Astrocyte of the spinal cord (primary cell): ENCODE data around the gene HBD.
"Not testable (repeated sequence)": the region's sequence is repeated elsewhere in the genome, so short reads cannot be mapped to it uniquely, and the experiment has no call there.

ENCODE experiments used
- DNase-seq: peaks from one replicate; pipeline ENCODE4 v3.0.0; 2011; ENCODE audit warnings: low read depth, low spot score
- H3K4me3 ChIP-seq: 2 replicates; pipeline ENCODE4 v1.5.1; 2011; ENCODE audit warnings: low read depth, mild to moderate bottlenecking, low read length, moderate library complexity
- CTCF ChIP-seq: IDR thresholded peaks from 2 replicates; pipeline ENCODE4 v1.5.1; 2012; ENCODE audit warnings: low read depth, mild to moderate bottlenecking, low read length, inconsistent platforms
- in situ Hi-C: cut with HindIII; loops from 2 replicates; pipeline ENCODE4 v1.10.0; 2017; ENCODE audit warnings: low sequenced_read_pairs

The HBD gene

DNA sequence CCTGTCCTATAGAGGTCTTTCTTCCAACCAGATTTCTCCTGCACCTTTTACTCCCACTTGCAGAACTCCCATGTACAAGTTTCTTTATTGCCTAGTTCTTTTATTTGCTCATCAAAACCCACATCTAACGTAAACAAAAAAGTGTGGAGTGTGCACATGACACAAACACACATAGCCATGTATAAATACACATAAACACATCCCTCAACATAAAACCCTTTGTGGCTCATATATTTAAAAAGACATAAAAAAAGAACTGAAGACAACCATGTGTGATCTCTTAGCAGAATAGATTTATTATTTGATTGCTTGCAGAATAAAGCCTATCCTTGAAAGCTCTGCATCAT, 18.6 kb upstream of the HBD start:
- DNase-seq = no peak
- no peak overlapping the region for H3K4me3 ChIP-seq
- no peak for TF ChIP-seq CTCF
- in situ Hi-C loops = no loop called here

DNA sequence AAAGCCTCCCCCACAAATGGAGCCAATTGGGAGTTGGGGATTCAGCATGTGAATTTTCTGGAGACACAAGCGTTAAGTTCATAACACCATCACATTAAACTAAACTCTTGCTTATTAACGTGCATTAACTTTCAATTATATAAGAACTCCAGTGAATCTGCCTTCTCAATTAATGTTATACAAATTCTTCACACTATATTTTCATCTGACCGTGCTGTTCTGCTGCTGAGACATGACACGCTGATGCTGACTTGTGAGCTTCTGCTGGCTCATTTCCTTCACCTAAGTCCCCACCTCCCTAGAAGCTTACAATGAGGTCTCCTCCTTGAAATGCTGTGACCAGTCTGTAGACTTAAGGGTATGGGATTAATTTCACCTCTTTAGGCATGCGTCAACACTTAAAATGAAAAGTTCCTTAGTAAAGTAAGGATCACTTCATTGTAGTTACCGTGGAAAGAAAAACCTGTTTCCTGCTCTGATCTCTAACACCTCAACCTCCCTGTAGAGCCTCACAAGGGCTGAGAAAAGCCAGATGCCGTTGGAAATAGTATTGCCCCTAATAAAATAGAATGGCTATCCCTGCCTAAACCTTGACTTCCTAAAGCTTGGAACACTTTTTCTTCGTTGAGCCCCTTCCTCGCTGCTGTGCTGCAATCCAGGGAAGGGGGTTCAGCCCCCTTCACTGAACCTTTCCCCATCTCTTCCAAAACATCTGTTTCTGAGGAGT, 18.1 kb upstream of the HBD start:
- TF ChIP-seq CTCF = no peak
- H3K4me3 ChIP-seq = no peak overlapping the region
- no peak for DNase-seq
- in situ Hi-C loops = no loop called here

GRCh38 chr11:5251746-5252145, 17.5 kb upstream of the HBD start:
- DNase-seq = no peak
- in situ Hi-C loops = no loop called here
- no peak for TF ChIP-seq CTCF
- H3K4me3 ChIP-seq = no peak overlapping the region

GRCh38 chr11:5250543-5251204, 16.4 kb upstream of the HBD start:
- no peak overlapping the region for H3K4me3 ChIP-seq
- in situ Hi-C loops = no loop called here
- no peak for DNase-seq
- no peak for TF ChIP-seq CTCF

GRCh38 chr11:5249807-5250396, 15.6 kb upstream of the HBD start, which contains the start of gene HBG1:
Gene HBG1 (minus strand): TSS chr11:5249857. CDS start chr11:5249804, 53 bp downstream.
- in situ Hi-C loops, DNase-seq: not testable (repeated sequence)

GRCh38 chr11:5248498-5248897, 14.2 kb upstream of the HBD start:
- DNase-seq, in situ Hi-C loops, H3K4me3 ChIP-seq: not testable (repeated sequence)

More at GRCh38 chr11:5249807-5250396, 15.6 kb upstream of the HBD start, which contains the start of gene HBG1:
- not testable (repeated sequence) for H3K4me3 ChIP-seq

GRCh38 chr11:5247472-5248192, 13.3 kb upstream of the HBD start:
- no peak overlapping the region for H3K4me3 ChIP-seq
- in situ Hi-C loops = no loop called here
- no peak for TF ChIP-seq CTCF
- no peak for DNase-seq
